Suprapubic skin (tissue), 4 donors: ENCODE data around the gene TRIM31. TPM values are rescaled to one million over a fixed set of nuclear protein-coding genes. Genes with fewer than 3 reads are reported as not detected.

Experiments used
- DNase-seq, 2 donors: peaks; one replicate each; pipeline ENCODE4 v3.0.0-alpha.2; 2019; ENCODE audit warnings: low spot score in 2 of 2
- H3K27ac ChIP-seq: fragments of 200-600 bp; sonication (generic); one replicate; pipeline ENCODE4 v1.5.1; 2019
- H3K27me3 ChIP-seq: fragments of 200-600 bp; sonication (generic); one replicate; pipeline ENCODE4 v1.5.1; 2019
- H3K36me3 ChIP-seq: fragments of 200-600 bp; sonication (generic); one replicate; pipeline ENCODE4 v1.5.1; 2019
- H3K4me1 ChIP-seq: fragments of 200-600 bp; sonication (generic); one replicate; pipeline ENCODE4 v1.5.1; 2019
- H3K4me3 ChIP-seq: fragments of 200-600 bp; sonication (generic); one replicate; pipeline ENCODE4 v1.5.1; 2019; ENCODE audit warnings: mild to moderate bottlenecking
- H3K9me3 ChIP-seq: fragments of 200-600 bp; sonication (generic); one replicate; pipeline ENCODE4 v1.5.1; 2019
- EP300 ChIP-seq: sonication (generic); formaldehyde crosslinking; IDR thresholded peaks from one replicate; pipeline ENCODE4 v1.6.1; 2017; ENCODE audit warnings: antibody characterized with exemption
- POLR2A ChIP-seq, 2 donors: fragments of 450-650 bp; IDR thresholded peaks; one replicate each; pipeline ENCODE4 v1.6.1; 2017; ENCODE audit warnings: antibody characterized with exemption in 2 of 2, mild to moderate bottlenecking in 2 of 2, moderate library complexity in 2 of 2
- POLR2AphosphoS5 ChIP-seq, 3 donors: sonication (generic); formaldehyde crosslinking; IDR thresholded peaks; one replicate each; pipeline ENCODE4 v1.6.1; 2017; ENCODE audit warnings: antibody characterized with exemption in 3 of 3
- WGBS: methylation state at CpG from one replicate; pipeline ENCODE4 v1.1.5; 2018; 5-methylcytosine and 5-hydroxymethylcytosine counted together
- total RNA-seq, 4 donors: library from RNA; depleted of rRNA; stranded (reverse); fragments of >200 nt; gene quantifications; one replicate each; pipeline ENCODE4 v1.1.0, GENCODE V29; 2016
- TF ChIP-seq, protein P1 (sequence below), 2 donors: fragments of 200-600 bp in 1 of 2; fragments of 450-650 bp in 1 of 2; sonication (generic) in 1 of 2; IDR thresholded peaks; one replicate each; pipeline ENCODE4 v1.5.1; 2016 to 2019; ENCODE audit warnings: antibody characterized with exemption in 2 of 2, mild to moderate bottlenecking in 1 of 2, moderate library complexity in 1 of 2

Gene TRIM31
- total RNA-seq, 4 donors from 2014 or later, result 0.57 TPM; not detected in 3

DNA sequence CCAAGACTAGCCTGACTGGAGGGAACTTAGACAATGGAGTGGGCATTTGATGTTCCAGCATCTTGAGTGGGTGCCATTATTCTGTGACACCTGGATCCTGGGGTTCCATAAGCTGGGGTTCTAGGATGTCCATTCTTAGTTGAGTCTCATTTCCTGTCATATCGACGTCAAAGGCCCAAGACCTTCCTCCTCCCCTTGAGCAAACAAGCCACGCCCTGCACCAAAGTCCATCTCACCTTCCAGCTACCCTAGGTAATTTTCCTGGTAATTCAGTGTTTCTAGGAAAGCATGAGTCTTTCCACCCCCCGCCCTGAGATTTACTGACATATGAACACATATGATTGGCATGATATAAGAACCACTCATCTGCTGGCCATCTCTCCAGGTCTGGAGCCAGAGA lies 22.9 kb upstream of the TRIM31 start, which contains the start of gene TRIM40:
Gene TRIM40, plus strand, starts transcription at position 384 of the 400 bp plus-strand sequence. CDS start 897 bp downstream, outside the sequence.
- Histone ChIP-seq H3K4me1 (peaks cover 4% of the 10 kb centered on the region), H3K9me3 (no peaks in the 10 kb centered on the region), H3K4me3 (no peak within 1 kb of the TSS), H3K36me3 (no peaks in the 10 kb centered on the region), H3K27me3 (peaks cover 40% of the 10 kb centered on the region), H3K27ac (no peak within 1 kb of the TSS)
- no peak for DNase-seq
- TF ChIP-seq POLR2AphosphoS5 (IDR thresholded peaks at IDR 0.05) (no peak), POLR2A (IDR thresholded peaks at IDR 0.05) (no peak), EP300 (no peak)
- TF ChIP-seq, protein P1, sequence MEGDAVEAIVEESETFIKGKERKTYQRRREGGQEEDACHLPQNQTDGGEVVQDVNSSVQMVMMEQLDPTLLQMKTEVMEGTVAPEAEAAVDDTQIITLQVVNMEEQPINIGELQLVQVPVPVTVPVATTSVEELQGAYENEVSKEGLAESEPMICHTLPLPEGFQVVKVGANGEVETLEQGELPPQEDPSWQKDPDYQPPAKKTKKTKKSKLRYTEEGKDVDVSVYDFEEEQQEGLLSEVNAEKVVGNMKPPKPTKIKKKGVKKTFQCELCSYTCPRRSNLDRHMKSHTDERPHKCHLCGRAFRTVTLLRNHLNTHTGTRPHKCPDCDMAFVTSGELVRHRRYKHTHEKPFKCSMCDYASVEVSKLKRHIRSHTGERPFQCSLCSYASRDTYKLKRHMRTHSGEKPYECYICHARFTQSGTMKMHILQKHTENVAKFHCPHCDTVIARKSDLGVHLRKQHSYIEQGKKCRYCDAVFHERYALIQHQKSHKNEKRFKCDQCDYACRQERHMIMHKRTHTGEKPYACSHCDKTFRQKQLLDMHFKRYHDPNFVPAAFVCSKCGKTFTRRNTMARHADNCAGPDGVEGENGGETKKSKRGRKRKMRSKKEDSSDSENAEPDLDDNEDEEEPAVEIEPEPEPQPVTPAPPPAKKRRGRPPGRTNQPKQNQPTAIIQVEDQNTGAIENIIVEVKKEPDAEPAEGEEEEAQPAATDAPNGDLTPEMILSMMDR (IDR thresholded peaks at IDR 0.05), result no peak
- WGBS, result 88% methylated on average over 4 of the region's 4 CpGs

DNA sequence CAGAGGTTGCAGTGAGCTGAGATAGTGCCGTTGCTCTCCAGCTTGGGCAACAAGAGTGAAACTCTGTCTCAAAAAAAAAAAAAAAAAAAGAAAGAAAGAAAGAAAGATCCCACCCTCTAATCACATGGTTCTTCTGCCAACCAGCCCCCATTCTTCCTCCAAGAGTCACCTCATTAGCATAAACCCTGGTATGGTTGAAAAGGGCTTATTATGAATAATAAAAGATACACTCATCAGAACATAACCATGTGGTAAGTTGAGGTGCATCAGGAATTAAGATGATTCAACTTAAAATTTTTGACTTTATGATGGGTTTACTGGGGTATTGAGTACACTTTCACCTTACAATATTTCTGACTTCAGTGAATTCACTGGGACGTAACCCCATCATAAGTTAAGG lies 22.3 kb upstream of the TRIM31 start:
- H3K36me3 ChIP-seq, result no peaks in the 10 kb centered on the region
- H3K4me3 ChIP-seq, result no peak overlapping the region
- H3K4me1 ChIP-seq, result peaks cover 7% of the 10 kb centered on the region
- WGBS, result 86% methylated on average over 2 of the region's 2 CpGs
- no peaks in the 10 kb centered on the region for H3K9me3 ChIP-seq
- H3K27me3 ChIP-seq, result peaks cover 46% of the 10 kb centered on the region
- no peak for DNase-seq
- no peak overlapping the region for H3K27ac ChIP-seq
- no peak for TF ChIP-seq POLR2A (IDR thresholded peaks at IDR 0.05)
- TF ChIP-seq EP300, result no peak
- TF ChIP-seq POLR2AphosphoS5 (IDR thresholded peaks at IDR 0.05), result no peak
- TF ChIP-seq, protein P1 (IDR thresholded peaks at IDR 0.05), result no peak

DNA sequence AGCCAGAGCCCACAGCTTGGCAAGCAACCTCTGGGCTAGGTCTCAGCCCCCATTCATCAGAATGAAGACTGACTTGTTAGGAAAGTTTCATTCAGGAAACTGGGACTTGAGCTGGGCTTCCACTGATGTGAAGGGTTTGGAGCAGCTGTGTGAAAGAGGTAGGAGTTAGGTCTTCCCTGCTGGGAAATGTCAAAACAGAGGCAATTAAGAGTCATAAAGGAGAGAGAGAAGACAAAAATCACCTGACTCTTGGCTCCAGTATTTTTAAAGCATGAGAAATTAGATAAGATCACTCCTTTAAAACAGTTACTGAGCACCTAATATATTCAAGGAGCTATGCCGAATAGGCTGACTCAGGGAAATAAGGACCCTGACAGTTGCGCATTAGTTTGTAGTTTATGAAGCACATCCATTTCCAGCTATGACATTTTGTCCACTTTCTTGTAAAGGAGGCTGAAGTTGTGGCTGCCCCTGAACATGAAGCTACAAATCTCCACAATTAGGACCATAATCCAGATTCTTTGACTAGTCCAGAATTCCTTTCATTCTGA lies 19.1 kb upstream of the TRIM31 start:
- no peak for DNase-seq
- Histone ChIP-seq H3K9me3 (no peaks in the 10 kb centered on the region), H3K27ac (no peak overlapping the region), H3K27me3 (peaks cover 76% of the 10 kb centered on the region), H3K4me1 (peaks cover 18% of the 10 kb centered on the region), H3K4me3 (no peak overlapping the region), H3K36me3 (no peaks in the 10 kb centered on the region)
- no peak for TF ChIP-seq POLR2A (IDR thresholded peaks at IDR 0.05)
- 69% methylated on average over 2 of the region's 2 CpGs for WGBS

DNA sequence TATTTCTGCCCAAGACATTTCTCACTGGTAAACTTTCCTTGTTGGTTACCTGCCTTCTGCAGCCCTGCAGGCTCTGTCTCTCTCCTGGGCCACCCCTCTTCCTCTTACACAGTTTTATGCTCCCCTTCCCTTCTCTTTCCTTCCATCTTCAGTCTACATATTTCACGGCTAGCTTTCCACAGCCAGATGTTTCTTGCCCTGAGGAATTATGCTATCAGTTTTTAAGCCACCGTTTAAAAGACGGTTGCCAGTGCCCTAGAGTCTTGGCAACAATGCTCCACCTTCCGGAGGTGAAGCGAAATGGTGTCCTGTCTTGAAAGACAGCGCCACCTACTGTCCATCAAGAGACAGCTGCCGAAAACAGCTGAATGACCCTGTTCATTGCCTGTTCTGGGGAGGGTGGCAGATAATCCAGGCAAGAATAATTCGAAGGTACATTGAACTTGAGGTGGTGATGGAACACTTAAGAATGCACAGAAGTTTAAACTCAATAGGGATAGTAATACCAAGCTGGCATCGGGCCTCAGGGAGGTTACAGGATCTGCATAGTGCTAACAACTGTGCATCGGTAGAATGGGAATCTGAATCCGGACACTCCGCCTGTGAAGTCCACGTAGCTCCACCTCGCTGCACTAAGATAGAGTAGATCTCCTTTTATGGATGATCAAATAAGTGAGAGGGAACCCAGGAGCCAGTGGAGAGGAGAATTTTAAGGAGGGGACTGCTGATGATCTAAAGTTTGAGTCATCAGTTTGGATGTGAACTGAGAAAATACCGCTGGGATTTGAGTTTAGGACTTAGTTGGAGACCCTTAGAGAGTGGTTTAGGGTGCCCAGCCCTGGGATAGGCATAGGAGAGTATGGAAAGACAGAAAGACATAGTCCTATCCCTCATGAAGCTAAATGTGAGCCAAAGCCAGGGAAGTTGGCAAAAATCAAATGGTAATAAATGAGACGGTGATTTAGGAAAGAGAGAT lies 18.3 kb upstream of the TRIM31 start:
- Histone ChIP-seq H3K36me3 (no peaks in the 10 kb centered on the region), H3K9me3 (no peaks in the 10 kb centered on the region), H3K27me3 (peaks cover 70% of the 10 kb centered on the region), H3K4me1 (peaks cover 18% of the 10 kb centered on the region), H3K4me3 (no peak overlapping the region), H3K27ac (no peak overlapping the region)
- WGBS, result 27% methylated on average over 16 of the region's 16 CpGs
- TF ChIP-seq EP300, result no peak
- TF ChIP-seq POLR2AphosphoS5 (IDR thresholded peaks at IDR 0.05), result no peak
- no peak for TF ChIP-seq POLR2A (IDR thresholded peaks at IDR 0.05)
- TF ChIP-seq, protein P1 (IDR thresholded peaks at IDR 0.05), result peak; percentile 91 to 94
- no peak for DNase-seq

DNA sequence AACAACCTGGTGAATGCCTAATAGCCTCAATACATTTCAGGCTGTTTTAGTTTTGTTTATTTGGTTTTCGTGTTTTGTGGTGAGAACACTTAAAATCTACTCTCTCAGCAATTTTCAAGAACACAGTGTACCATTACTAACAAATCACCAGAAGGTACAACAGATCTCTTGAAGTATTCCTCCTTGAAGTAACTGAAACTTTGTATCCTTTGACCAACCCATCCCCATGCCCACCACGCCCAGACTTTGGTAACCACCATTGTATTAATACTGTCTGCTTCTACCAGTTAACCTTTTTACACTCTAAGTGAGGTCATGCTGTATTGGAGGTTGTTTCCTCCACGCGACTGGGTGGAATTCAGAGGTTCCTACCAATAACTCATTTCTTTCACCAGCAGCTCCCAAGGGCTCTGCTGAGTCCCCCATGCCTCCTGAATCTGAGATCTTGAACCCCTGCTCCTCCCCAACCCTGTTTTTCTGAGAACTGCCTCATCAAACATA lies 17.3 kb upstream of the TRIM31 start:
- H3K4me3 ChIP-seq, result no peak overlapping the region
- peaks cover 75% of the 10 kb centered on the region for H3K27me3 ChIP-seq
- H3K36me3 ChIP-seq, result no peaks in the 10 kb centered on the region
- no peaks in the 10 kb centered on the region for H3K9me3 ChIP-seq
- no peak overlapping the region for H3K27ac ChIP-seq
- no peak for TF ChIP-seq POLR2AphosphoS5 (IDR thresholded peaks at IDR 0.05)
- TF ChIP-seq POLR2A (IDR thresholded peaks at IDR 0.05), result no peak
- no peak for TF ChIP-seq EP300
- TF ChIP-seq, protein P1 (IDR thresholded peaks at IDR 0.05), result no peak
- no peak for DNase-seq
- H3K4me1 ChIP-seq, result peaks cover 18% of the 10 kb centered on the region
- WGBS, result 67% methylated on average over 4 of the region's 4 CpGs
